Nucleus accumbens (tissue), 56 donors: ENCODE data around the gene ARID5B.
A peak's percentile ranks its signal among the peaks of the same experiment; 100 is the strongest.

Source experiments
- DNase-seq, 56 donors: peaks; one replicate each; lab custom pipeline; 2025; lab: John Stamatoyannopoulos, UW

ARID5B gene

DNA sequence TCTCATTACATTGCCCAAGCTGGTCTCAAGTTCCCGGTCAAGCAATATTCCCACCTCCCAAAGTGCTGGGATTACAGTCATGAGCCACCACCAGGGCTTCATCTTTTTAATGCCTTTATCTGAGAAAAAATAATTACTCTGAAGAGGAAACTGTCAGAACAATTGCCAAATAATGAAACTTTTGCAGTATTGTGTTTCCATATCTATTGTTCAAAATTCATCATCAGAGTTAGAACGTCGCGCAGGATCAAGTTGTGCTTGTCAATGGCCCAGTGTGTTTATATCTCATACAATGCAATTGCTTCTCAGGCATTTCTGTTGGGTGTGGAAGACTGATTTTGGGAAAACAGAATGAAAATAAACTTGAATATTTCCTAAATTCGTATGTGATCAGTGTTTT lies 143.1 kb downstream of the ARID5B start:
- DNase-seq: no peak

- DNase-seq: no peak
Observed at GRCh38 chr10:62045765-62046521, 144.4 kb downstream of the ARID5B start.

DNA sequence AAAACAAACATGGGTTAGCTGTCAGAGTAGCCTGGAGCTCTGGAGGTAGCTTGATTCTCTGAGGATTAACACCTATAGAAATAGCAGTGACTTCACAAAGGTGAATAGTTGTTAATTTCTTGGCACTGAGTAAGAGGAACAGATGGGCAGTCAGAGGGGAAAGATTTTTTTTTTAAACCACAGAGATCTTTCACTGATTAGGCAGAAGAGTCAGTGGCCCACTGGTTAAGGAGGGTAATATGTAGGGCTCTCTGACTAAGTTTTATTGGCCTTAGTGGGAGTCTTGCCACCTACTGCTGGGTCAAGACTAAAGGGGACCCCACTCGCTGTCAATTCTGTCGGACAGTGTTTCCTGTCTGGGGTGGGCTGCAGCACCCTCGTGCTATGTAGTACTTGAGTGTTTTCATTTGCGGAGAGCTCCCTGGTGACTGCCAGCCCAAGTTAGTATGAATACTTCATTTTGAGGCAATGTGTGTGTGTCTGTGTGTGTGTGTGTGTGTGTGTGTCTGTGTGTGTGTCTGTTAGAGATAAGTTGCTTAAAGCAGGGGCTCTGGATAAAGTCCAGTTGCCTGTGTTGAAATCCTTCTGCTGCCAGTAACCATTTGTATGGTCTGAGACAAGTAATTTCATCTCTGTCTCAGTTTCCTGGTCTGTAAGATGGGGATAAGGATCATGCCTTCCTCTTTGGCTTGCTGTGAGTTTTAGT lies 145.2 kb downstream of the ARID5B start:
- DNase-seq: no peak

- DNase-seq: peak in 1 of 56 donors; percentile 26
Observed at GRCh38 chr10:62047228-62047892, 145.9 kb downstream of the ARID5B start.

GRCh38 chr10:62047960-62048383 lies 146.5 kb downstream of the ARID5B start:
- DNase-seq: no peak

- no peak for DNase-seq
Observed at GRCh38 chr10:62048470-62048869, 147.0 kb downstream of the ARID5B start.

- DNase-seq: peak; percentile 18 to 97 (median 81)
Observed at GRCh38 chr10:62048919-62049623, 147.6 kb downstream of the ARID5B start.

GRCh38 chr10:62049624-62050345 lies 148.3 kb downstream of the ARID5B start:
- peak in 1 of 56 donors; percentile 15 for DNase-seq

GRCh38 chr10:62050346-62050892 lies 148.9 kb downstream of the ARID5B start:
- no peak for DNase-seq

DNA sequence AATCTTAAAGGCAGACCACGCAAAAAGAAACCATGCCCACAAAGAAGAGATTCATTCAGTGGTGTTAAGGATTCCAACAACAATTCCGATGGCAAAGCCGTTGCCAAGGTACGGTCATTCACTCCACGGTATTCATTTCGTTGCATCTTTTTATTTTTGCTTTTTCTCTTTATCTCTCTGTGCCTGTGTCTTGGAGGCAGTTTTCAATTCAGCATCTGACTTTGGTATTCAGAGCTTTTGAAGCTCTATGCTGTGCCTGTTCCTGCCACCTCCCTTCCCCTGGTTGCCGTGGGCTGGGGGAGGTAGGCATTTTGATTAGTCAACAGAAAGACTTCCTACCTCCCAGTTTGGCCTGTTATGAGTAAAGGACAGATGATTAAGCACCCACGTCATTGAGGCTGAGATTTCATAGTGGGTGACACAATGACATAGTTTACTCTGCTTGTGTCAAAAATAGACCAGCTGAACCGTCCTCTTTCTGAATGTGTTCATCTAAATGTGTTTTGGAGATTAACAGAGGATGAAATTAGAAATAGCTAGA lies 149.5 kb downstream of the ARID5B start:
- DNase-seq: peak in 31 of 56 donors; percentile 2 to 76 (median 27)

- DNase-seq: no peak
Observed at GRCh38 chr10:62052276-62052675, 150.8 kb downstream of the ARID5B start.

DNA sequence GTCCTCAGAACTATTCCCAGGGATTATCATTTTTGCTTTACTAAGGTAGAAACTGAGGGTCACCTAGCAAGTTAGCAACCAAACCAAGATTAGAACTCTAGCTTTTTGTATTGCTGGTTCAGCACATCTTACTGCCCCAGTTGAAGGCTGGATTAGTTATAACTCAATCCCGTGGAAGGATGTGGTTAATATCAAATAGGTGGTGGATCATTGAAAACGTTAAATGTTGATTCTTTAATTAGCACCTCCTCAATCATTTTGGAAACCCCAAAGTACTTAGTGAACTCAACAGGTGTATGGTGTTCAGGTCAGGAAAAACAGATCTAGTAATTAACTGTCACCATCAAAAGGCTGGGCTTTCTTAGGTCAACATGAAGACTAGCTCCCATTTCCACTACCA lies 152.4 kb downstream of the ARID5B start:
- no peak for DNase-seq

DNA sequence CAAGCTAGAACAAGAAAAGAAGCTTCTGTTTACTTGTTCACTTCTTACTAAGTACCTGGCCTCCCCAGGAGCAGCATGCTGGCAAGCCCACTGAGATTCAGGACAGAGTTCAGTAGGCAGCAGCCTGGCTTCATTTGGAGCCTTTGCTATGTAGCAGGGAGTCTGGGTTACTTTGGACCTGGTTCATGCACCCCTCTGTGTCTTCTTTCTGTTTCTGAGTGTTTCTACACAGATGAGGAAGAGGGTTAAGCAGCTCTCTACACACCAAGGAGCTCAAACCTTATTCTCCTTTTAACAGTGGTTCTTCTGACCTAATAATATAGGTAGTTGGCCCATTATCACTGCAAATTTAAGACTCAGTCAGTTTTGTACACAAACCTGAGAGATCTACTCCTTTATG lies 152.9 kb downstream of the ARID5B start:
- DNase-seq: no peak

GRCh38 chr10:62054830-62055229 lies 153.3 kb downstream of the ARID5B start:
- no peak for DNase-seq

- DNase-seq: no peak
Observed at GRCh38 chr10:62056219-62056618, 154.7 kb downstream of the ARID5B start.

DNA sequence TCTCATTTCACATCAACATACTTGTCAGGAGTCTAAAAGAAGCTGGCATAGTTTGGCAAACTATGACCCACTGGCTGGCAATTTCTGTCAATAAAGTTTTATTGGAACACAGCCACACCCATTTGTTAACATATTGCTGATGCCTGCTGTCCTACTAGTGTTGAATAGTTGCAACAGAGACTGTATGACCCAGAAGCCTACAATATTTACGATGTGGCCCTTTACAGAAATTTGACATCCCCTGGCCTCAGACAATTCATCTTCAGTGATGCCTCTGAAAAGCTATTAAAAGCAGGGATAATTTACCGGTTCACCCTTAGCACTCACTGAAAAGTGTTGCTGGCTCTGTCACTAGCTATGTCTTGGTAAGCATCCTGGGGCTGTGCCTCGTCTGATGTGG lies 155.2 kb downstream of the ARID5B start:
- no peak for DNase-seq

GRCh38 chr10:62057359-62057758 lies 155.9 kb downstream of the ARID5B start:
- no peak for DNase-seq

DNA sequence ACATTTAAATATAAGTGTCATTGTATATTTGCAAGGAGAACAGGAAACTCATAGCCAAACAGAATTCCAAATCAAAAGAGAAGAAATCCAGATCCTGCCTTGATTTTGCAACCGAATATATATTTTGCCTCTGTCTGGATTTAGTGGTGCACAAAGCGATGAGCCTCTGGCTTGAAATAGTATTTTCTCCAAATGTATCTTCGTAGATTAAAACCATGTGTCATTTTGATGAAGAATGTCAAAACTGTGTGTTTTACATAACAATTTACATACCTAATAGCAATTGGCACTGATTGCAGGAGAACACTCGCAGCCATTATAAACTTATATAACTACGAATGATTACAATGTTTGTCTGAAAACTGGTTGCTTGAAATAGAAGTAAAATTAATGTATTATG lies 156.4 kb downstream of the ARID5B start:
- no peak for DNase-seq

GRCh38 chr10:62058476-62058875 lies 157.0 kb downstream of the ARID5B start:
- DNase-seq: no peak

GRCh38 chr10:62058896-62059216 lies 157.4 kb downstream of the ARID5B start:
- DNase-seq: no peak
